Measurements from ENCODE around the gene HLA-DQA1. TPM values are rescaled to one million over a fixed set of nuclear protein-coding genes. Genes with fewer than 3 reads are reported as not detected.

The HLA-DQA1 gene
- total RNA-seq, 1 donor from 2014 or later: 628 TPM

GRCh38 chr6:32679492-32679891, 42.3 kb downstream of the HLA-DQA1 start:
- Mint-ChIP-seq H3K4me1 (peaks cover 48% of the 10 kb centered on the region), H3K9me3 (peaks cover 13% of the 10 kb centered on the region), H3K4me3 (no peak overlapping the region), H3K36me3 (ENCODE audit: low read depth) (peaks cover 6% of the 10 kb centered on the region), H3K27me3 (no peaks in the 10 kb centered on the region), H3K27ac (no peak overlapping the region)
- TF ChIP-seq, protein P1, sequence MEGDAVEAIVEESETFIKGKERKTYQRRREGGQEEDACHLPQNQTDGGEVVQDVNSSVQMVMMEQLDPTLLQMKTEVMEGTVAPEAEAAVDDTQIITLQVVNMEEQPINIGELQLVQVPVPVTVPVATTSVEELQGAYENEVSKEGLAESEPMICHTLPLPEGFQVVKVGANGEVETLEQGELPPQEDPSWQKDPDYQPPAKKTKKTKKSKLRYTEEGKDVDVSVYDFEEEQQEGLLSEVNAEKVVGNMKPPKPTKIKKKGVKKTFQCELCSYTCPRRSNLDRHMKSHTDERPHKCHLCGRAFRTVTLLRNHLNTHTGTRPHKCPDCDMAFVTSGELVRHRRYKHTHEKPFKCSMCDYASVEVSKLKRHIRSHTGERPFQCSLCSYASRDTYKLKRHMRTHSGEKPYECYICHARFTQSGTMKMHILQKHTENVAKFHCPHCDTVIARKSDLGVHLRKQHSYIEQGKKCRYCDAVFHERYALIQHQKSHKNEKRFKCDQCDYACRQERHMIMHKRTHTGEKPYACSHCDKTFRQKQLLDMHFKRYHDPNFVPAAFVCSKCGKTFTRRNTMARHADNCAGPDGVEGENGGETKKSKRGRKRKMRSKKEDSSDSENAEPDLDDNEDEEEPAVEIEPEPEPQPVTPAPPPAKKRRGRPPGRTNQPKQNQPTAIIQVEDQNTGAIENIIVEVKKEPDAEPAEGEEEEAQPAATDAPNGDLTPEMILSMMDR (IDR thresholded peaks at IDR 0.05): no peak
- intact Hi-C loops (cut with micrococcal nuclease): no loop called here
- ChIA-PET POLR2A (no interaction called here), CTCF (no interaction called here)
- no peak for DNase-seq
- ATAC-seq (ENCODE audit: low read depth): peak; percentile 26

GRCh38 chr6:32680055-32680454, 42.8 kb downstream of the HLA-DQA1 start:
- peaks cover 6% of the 10 kb centered on the region for H3K36me3 Mint-ChIP-seq (ENCODE audit: low read depth)
- peaks cover 13% of the 10 kb centered on the region for H3K9me3 Mint-ChIP-seq
- H3K4me3 Mint-ChIP-seq: no peak overlapping the region
- CTCF ChIA-PET: interaction anchor here (0.6 kb wide), 1 partner anchor 67 kb away, joined by 3 read pairs; no protein-coding TSS in a partner anchor
- no peak overlapping the region for H3K27ac Mint-ChIP-seq
- H3K27me3 Mint-ChIP-seq: no peaks in the 10 kb centered on the region
- peaks cover 54% of the 10 kb centered on the region for H3K4me1 Mint-ChIP-seq
- POLR2A ChIA-PET: interaction anchor here (0.9 kb wide), 2 partner anchors 12 to 484 kb away, joined by 4 read pairs; no protein-coding TSS in a partner anchor
- no peak for ATAC-seq (ENCODE audit: low read depth)
- no peak for DNase-seq
- intact Hi-C loops (cut with micrococcal nuclease): no loop called here
- TF ChIP-seq, protein P1 (IDR thresholded peaks at IDR 0.05): no peak

- Mint-ChIP-seq H3K27me3 (no peaks in the 10 kb centered on the region), H3K27ac (peak overlapping the region; percentile 93), H3K4me3 (no peak overlapping the region), H3K36me3 (ENCODE audit: low read depth) (peaks cover 6% of the 10 kb centered on the region), H3K4me1 (peaks cover 83% of the 10 kb centered on the region), H3K9me3 (peaks cover 9% of the 10 kb centered on the region)
- TF ChIP-seq, protein P1 (IDR thresholded peaks at IDR 0.05): no peak
- ATAC-seq (ENCODE audit: low read depth): no peak
- CTCF ChIA-PET: interaction anchor here (1.3 kb wide), 1 partner anchor 17 kb away, joined by 7 read pairs; the partner anchor contains the start of gene HLA-DQB1
- intact Hi-C loops (cut with micrococcal nuclease): no loop called here
- POLR2A ChIA-PET: interaction anchor here (4.9 to 8.4 kb wide), 3 partner anchors 17 to 244 kb away, joined by 29 to 387 read pairs (median 43); partner anchors contain the start of genes HLA-DQB1 and HLA-DRA
- DNase-seq: no peak
Measured at GRCh38 chr6:32684246-32684645, 47.0 kb downstream of the HLA-DQA1 start.

DNA sequence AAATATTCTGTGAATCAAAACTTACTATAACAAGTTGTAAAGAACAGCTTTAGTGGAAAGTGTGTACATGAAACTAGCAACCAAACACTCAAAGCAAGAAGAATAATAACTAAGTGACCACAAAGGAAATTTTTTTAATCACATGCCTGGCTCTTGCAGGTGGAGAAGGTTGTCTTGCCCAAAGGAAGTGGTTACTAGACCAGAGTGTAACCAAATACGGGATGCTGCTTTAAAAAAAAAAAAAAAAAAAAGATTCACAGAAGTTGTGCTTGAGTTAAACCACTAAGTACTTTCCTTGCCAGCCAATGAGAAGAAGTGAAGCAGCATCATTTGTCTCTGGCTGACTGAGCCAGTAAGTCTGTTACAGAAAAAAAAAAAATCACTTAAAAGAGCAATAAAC, 48.4 kb downstream of the HLA-DQA1 start:
- Mint-ChIP-seq H3K27me3 (no peaks in the 10 kb centered on the region), H3K36me3 (ENCODE audit: low read depth) (peaks cover 6% of the 10 kb centered on the region), H3K27ac (peak overlapping the region; percentile 93), H3K4me1 (peaks cover 84% of the 10 kb centered on the region), H3K4me3 (peak overlapping the region; percentile 58), H3K9me3 (peaks cover 9% of the 10 kb centered on the region)
- intact Hi-C loops (cut with micrococcal nuclease): loop anchor here (1.0 kb wide), 2 partner anchors 17 to 62 kb away; no protein-coding TSS in a partner anchor
- ChIA-PET CTCF (interaction anchor here (0.7 to 1.3 kb wide), 3 partner anchors 17 to 183 kb away, joined by 3 to 7 read pairs (median 4); partner anchors contain the start of gene HLA-DQB1), POLR2A (interaction anchor here (0.6 to 8.4 kb wide), 21 partner anchors 19 to 605 kb away, joined by 3 to 387 read pairs (median 5); partner anchors contain the start of genes FKBPL, HLA-DQA1, HLA-DQB1 and HLA-DRA)
- ATAC-seq (ENCODE audit: low read depth): peak; percentile 70
- DNase-seq: no peak
- TF ChIP-seq, protein P1 (IDR thresholded peaks at IDR 0.05): no peak
